WI38 (cell line): Measurements from ENCODE around the gene ATP6V0A4.
"Not testable (repeated sequence)": the region's sequence is repeated elsewhere in the genome, so short reads cannot be mapped to it uniquely, and the experiment has no call there.

Experiments used
- H3K4me3 ChIP-seq: 2 replicates; pipeline ENCODE4 v1.5.1; 2011; ENCODE audit warnings: low read depth, mild to moderate bottlenecking, control low read depth, low read length
- TF ChIP-seq, protein P1 (sequence below): IDR thresholded peaks from 2 replicates; pipeline ENCODE4 v1.5.1; 2012; ENCODE audit warnings: low read depth, mild to moderate bottlenecking, control low read depth, low read length

Gene ATP6V0A4

DNA sequence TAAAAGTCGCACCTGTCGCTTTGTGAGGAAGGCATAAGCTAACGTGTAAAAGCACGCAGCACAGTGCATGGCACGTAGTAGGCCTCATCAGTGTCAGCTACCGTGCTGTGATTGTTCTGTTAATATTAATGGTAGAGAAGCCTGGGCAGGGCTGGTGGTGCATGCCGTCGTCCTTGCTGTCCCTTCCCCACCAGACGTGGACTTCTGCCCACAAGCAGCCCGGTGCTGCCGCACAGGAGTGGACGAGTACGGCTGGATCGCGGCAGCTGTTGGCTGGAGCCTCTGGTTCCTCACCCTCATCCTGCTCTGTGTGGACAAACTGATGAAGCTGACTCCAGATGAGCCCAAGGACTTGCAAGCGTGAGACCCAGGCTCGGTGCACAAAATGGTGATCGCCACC, 4.7 kb upstream of the ATP6V0A4 start:
- TF ChIP-seq, protein P1, sequence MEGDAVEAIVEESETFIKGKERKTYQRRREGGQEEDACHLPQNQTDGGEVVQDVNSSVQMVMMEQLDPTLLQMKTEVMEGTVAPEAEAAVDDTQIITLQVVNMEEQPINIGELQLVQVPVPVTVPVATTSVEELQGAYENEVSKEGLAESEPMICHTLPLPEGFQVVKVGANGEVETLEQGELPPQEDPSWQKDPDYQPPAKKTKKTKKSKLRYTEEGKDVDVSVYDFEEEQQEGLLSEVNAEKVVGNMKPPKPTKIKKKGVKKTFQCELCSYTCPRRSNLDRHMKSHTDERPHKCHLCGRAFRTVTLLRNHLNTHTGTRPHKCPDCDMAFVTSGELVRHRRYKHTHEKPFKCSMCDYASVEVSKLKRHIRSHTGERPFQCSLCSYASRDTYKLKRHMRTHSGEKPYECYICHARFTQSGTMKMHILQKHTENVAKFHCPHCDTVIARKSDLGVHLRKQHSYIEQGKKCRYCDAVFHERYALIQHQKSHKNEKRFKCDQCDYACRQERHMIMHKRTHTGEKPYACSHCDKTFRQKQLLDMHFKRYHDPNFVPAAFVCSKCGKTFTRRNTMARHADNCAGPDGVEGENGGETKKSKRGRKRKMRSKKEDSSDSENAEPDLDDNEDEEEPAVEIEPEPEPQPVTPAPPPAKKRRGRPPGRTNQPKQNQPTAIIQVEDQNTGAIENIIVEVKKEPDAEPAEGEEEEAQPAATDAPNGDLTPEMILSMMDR = no peak
- H3K4me3 ChIP-seq = no peak overlapping the region

DNA sequence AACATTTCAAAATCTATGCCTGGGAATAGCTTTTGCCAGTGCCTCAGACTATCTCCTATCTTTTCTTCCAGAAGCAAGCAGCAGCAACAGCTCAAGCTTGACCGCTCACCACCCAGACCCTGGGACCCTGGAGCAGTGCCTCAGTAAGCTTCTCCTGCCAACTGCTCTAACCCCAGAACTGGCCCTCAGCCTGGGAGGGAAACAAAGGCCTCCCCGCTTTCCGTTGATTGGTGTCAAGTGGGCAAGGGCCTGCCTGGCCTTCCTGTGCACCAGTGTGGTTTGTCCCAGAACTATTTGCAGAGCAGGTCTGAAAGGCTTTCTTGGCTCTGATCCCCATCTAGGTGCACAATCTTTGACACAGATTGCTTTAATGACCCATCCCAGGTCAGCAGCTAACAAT, 3.3 kb upstream of the ATP6V0A4 start:
- H3K4me3 ChIP-seq = no peak overlapping the region
- TF ChIP-seq, protein P1 = no peak

DNA sequence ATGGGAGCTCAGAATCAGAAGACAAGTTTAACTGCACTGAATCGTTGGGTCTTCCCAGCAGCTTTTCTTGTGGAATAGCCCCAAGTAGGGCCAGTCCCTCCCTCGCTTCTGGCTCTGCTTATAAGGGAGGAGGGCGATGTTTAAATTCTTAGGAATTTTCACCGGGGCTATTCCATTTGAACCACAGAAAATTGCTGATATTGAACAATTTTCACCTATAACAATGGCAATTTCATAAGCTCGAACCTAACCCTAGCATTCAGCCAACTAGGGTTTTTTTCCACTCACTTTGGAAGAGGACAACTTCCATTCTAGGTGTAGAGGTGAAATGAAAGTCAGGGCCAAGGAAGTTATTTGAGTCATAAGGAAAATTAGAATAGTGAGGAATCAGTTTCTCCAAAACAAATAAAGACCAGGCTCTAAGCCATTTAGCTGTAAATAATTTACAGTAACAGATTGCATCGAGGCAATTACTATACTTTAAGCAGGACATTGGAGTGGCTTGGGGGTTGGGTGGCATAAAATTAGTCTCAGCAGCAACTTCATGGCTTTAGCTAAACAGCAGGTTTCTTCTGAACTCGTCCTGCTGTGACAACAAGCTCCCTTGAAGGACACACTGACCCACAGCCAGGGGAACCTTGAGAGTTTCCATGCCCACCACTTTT, 1.5 kb upstream of the ATP6V0A4 start:
- TF ChIP-seq, protein P1 = no peak
- no peak overlapping the region for H3K4me3 ChIP-seq

DNA sequence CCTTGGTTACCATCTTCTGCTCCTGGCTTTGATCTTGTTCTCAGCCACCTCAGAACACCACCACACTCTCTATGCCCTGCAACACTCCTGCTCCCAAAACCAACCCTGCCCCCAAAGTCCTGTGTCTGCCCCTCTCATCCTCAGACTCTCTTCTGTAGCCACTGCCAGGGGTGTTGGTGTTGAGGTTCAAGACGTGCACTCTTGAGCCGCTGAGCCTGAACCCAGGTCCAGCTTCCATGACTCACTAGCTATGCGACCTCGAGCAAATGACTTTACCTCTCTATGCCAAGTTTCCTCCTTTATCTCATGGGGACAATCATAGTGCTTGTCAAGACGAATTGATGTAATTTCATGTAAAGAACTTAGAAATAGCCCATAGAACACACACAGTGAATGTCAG, 840 bp upstream of the ATP6V0A4 start:
- TF ChIP-seq, protein P1 = no peak
- no peak overlapping the region for H3K4me3 ChIP-seq

DNA sequence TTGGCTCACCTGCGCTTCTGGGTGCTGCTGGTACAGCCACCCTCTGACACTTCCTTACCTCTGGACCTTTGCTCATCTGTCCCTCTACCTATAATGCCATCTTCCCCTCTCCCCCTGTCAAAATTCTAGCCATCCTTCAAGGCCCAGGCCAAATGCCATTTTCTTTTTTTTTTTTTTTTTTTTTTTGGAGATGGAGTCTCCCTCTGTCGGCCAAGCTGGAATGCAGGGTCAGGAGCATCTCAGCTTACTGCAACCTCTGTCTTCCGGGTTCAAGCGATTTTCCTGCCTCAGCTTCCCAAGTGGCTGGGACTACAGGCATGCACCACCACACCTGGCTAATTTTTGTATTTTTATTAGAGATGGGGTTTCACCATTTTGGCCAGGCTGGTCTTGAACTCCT, 950 bp downstream of the ATP6V0A4 start:
- not testable (repeated sequence) for H3K4me3 ChIP-seq

DNA sequence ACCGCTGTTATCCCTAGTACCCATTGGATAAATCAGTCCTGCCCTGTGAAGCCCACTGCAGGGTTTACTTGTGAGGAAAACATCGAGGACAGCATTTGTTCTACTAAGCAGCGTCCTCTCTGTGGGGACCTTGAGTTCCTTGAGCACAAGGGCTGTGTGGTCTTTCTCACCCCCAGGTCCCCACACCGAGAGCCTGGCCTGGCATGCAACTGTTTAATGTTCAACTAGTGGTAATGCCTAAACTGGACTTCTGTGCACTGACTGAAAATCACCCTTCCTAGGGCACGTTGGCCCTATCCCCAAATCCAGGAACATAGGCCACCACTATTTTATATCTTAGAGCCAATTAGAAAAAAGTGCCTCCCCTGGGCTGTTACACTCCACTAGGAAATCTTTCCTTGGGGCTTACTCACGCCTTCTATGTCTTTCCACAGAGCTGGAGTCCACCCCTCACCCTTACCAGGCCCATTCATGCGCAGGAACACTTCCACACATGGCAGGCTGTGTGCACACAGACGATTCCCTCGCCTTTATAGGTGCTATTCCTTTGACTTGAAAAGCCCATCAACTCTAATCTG, 1.9 kb downstream of the ATP6V0A4 start:
- TF ChIP-seq, protein P1 = no peak
- H3K4me3 ChIP-seq = no peak overlapping the region

DNA sequence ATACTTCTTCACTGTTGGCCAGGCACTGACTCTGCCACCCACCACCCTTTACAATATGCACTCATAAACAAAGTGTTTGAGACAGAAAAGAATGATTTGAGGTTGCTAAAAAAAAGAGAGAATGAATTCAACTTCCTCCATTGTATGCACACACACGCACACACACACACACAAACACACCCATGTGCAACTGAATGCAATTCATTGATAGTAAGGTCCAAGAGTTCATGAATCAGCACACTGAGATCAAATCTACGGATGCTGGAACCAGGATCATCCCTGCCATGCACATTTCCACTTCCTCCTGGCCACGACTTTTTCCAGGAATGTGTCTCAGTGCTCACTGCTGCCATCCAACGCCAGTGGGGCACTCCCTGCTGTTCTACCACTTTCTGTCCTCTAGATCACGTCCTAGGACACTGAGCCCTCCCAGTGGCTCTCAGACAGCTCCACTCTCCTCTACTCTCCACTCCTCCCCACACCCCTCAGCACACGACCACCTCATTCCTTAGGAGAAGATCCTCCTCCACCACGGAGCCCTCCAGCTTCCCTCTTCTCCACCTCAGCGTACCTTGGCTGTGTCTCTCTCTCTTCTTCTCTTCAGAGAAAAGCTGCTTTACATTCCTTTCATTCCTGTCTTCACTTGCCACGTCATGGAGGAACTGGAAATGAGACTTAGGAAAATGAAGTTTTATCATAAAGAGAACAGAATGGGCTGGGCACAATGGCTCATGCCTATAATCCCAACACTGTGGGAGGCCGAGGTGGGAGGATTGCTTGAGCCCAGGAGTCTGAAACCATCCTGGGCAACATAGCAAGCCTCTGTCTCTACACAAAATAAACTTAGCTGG, 12.2 kb downstream of the ATP6V0A4 start:
- TF ChIP-seq, protein P1 = no peak
- H3K4me3 ChIP-seq = no peak overlapping the region
